GM18858 (cell line): ENCODE measurements around the gene LRRC8C.

Experiments used
- ATAC-seq: cut with Tn5 transposase; IDR thresholded peaks from one replicate; pipeline ENCODE4 v1.9.1; 2021; ENCODE audit not compliant: unreplicated experiment

Gene LRRC8C

GRCh38 chr1:89762386-89762778 is 129.5 kb downstream of the LRRC8C start:
- ATAC-seq, result no peak

GRCh38 chr1:89762779-89763648 is 130.1 kb downstream of the LRRC8C start:
- ATAC-seq, result peak; percentile 92

- ATAC-seq, result no peak
Measured at GRCh38 chr1:89763649-89763986, 130.7 kb downstream of the LRRC8C start.

- ATAC-seq, result no peak
Measured at GRCh38 chr1:89765774-89766173, 132.9 kb downstream of the LRRC8C start.

GRCh38 chr1:89767618-89768017 is 134.7 kb downstream of the LRRC8C start:
- ATAC-seq, result no peak
